ENCODE results near the gene MALT1.

- no peak for TF ChIP-seq CTCF (conservative IDR thresholded peaks at IDR 0.05; ENCODE audit: low read depth in 2 of 2)
- TF ChIP-seq EZH2 (IDR thresholded peaks at IDR 0.05; ENCODE audit: low read depth, unreplicated experiment) = no peak
- no peak for TF ChIP-seq POLR2AphosphoS5 (IDR thresholded peaks at IDR 0.05; ENCODE audit: low read depth)
- TF ChIP-seq ZNF114 (CRISPR knock-in tag; IDR thresholded peaks at IDR 0.05) = no peak
- no peak for TF ChIP-seq EZH2phosphoT487 (IDR thresholded peaks at IDR 0.05; ENCODE audit: unreplicated experiment)
Measured at GRCh38 chr18:58789876-58790240, 118.6 kb downstream of the MALT1 start.
